GM15510 (cell line): Measurements from ENCODE around the gene TSPAN18.

ENCODE experiments used
- POLR2A ChIP-seq: IDR thresholded peaks from 3 replicates; pipeline ENCODE4 v1.6.1; 2011; ENCODE audit warnings: borderline replicate concordance; ENCODE audit not compliant: insufficient read length; ENCODE audit errors: extremely low read depth

The TSPAN18 gene

DNA sequence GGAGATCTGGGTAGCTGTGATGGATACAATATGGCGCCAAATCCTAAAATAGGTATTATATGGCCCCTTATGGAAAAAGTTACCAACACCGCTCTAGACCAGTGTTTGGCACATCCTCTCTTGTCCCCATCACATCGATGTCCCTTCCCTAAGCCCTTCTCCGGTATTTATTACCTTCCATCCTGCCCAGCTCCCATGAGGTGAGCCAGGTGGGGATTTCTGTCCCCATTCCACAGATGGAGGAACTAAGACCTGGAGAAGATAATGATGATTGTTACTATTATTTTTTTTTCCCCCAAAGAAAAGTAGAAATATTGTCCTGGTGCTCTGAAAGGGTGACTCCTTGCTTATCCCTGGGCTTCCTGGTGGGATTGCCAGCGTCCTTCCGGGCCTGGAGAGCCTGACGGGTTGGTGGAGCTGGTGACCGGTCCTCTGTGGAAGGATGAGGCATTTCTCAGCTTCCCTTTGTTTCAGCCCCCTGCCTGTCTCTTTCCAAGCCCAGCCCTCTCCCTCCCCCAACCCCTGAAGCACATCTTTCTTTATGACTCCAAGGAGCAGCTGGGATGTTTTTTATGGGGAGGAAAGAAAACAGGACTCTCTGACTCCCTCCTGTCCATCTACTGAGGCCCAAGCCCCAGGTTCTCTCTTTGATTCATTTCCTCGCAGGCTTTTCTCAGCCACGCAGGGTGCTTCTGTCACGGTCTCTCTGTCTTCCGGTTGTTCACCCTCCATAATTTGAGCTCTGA lies 158.5 kb downstream of the TSPAN18 start:
- TF ChIP-seq POLR2A = no peak

GRCh38 chr11:44885919-44886789 lies 159.4 kb downstream of the TSPAN18 start:
- TF ChIP-seq POLR2A = no peak

DNA sequence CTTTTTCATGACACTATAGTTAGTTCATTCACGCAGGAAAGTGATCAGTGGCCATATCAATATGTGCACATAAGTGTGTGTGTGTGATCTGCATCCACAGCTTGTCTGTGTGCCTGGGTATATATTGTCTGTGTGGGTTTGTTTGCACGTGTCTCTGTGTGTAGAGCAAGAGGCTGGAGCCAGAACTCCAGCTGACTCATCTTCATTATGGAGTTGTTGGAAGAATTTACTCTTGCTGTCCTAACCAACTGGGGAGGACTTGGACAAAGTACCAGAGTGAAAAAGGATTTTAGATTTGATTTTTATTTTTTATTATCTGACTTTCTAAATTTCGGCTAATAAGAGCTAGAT lies 160.0 kb downstream of the TSPAN18 start:
- TF ChIP-seq POLR2A = no peak

DNA sequence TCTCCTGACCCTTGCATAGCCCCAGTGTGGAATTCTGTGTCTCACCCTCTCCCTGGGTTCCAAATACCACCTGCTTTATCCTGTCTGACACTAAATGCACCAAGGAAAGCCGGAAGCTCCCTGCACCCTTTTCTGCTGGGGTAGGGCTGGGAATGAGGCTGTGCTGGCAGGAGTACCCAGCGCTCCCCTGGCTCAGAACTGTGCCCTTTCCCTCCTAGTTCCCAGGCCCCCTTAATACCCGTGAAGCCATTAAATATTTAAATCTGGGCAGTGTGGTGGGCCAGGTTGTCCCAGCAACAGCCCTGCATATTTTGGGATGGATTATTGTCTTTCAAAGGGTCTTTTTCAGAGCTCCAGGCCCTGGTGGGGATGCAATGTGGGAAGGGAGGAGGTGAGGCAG lies 160.9 kb downstream of the TSPAN18 start:
- no peak for TF ChIP-seq POLR2A

DNA sequence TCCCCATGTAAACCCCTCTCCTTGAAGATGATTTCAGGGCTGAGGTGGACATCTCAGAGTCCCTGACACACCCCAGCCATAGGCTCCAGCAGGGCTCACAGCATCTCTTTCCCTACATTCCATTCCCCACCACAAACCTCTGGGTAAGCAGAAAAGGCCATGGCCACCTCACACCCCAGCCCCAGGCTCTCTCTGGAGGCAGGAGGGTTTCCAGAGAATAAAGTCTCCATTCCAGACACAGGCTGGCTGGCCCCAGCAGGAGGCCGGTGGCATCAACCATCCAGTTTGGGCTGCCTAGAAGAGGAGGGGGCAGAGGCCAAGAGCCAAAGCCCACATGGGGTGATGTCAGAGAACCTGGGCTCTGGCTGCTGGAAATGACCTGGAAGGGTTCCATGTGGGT lies 162.5 kb downstream of the TSPAN18 start:
- TF ChIP-seq POLR2A = no peak

DNA sequence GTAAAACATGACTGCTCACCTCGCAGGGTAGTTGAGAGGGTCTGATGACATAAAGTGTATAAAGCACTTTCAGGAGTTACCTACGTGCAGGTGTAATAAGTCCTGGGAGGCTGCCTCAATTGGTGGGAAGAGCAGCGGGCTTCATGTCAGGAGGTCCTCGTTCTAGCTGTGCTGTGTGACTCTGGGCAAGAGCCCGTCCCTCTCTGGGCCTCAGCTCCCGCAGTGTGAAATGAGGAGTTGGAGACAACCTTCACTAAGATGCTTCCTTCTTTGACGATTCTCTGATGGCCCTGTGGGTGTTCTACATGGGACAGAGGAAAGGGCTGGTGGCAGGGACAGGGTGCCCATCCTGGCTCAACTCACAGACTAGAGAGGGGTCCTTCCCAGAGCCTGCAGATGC lies 166.1 kb downstream of the TSPAN18 start:
- TF ChIP-seq POLR2A = no peak

- TF ChIP-seq POLR2A = no peak
Observed at GRCh38 chr11:44893308-44893822, 166.6 kb downstream of the TSPAN18 start.

DNA sequence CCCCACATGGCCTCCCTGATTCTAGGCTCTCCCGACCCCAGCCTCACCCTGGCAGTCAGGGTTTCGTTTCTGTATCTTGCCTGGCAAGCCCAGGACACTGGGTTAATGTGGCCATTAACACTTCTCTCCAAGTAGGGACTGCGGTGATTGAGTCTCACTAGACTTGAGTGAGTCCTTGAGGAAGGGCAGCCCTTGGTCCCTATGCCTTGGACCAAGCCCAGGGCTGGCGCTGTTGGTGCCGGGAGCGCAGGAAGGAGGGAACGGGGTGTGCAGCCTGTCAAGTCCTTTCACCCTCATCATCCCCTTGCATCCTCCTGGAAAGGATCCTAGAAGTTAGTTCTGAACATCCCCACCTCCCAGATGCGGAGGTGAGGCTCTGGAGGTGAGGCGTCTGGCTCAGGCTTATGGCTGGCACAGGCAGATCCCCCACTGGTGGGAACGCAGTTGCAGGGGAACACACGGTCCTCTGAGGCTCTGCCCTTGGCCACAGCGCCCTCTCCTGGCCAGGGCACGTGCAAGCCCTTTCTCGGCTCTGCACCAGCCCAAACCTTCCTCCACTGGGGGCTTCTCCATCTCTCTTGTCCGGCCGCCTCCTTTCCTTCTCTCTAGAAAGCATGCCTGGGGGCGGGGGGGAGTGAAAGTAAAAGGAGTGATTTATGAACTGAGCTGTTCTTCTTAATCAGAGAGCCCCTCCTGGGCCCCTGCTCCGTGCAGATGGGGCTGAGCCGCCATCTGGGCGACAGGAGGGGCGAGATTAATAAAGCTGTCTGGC lies 167.3 kb downstream of the TSPAN18 start:
- no peak for TF ChIP-seq POLR2A

- TF ChIP-seq POLR2A = no peak
Observed at GRCh38 chr11:44899959-44900358, 173.2 kb downstream of the TSPAN18 start.

- TF ChIP-seq POLR2A = no peak
Observed at GRCh38 chr11:44901120-44901633, 174.4 kb downstream of the TSPAN18 start.

- TF ChIP-seq POLR2A = no peak
Observed at GRCh38 chr11:44901786-44902185, 175.0 kb downstream of the TSPAN18 start.

DNA sequence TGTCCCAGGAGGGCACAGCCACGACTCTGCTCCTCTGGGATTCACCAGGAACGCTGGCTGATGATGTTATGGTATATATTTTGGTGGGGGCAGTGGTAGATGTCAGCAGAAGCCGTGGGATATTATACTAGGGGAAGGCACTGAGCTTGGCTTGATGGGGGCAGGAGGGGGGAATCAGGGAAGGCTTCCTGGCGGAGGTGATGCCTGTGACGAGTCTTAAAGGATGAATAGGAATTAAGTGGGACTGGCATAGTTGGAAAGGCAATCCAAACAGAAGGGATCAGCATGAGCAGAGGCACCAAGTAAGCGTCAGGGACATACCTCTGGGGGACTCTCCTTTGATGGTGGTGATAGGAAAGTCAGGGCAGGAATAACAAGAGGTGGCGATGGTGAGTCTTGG lies 176.3 kb downstream of the TSPAN18 start:
- TF ChIP-seq POLR2A = no peak

DNA sequence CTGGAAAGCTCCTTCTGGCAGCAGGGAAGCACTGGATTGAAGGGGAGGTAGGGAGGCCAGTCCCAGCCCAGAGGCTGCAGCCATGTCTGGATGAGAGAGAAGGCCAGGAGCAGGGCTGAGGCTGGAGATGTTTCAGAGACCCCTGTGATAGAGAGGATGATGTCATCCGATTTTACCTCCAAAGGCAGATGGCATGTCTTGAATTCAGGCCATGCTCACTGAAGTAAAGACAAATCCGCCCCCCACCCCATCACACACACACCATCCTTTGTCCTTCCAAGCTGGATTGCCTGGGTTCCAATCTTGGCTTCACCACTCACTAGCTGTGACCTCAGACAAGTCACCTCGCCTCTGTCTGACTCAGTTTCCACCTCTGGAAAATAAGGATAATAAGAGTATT lies 176.8 kb downstream of the TSPAN18 start:
- no peak for TF ChIP-seq POLR2A

DNA sequence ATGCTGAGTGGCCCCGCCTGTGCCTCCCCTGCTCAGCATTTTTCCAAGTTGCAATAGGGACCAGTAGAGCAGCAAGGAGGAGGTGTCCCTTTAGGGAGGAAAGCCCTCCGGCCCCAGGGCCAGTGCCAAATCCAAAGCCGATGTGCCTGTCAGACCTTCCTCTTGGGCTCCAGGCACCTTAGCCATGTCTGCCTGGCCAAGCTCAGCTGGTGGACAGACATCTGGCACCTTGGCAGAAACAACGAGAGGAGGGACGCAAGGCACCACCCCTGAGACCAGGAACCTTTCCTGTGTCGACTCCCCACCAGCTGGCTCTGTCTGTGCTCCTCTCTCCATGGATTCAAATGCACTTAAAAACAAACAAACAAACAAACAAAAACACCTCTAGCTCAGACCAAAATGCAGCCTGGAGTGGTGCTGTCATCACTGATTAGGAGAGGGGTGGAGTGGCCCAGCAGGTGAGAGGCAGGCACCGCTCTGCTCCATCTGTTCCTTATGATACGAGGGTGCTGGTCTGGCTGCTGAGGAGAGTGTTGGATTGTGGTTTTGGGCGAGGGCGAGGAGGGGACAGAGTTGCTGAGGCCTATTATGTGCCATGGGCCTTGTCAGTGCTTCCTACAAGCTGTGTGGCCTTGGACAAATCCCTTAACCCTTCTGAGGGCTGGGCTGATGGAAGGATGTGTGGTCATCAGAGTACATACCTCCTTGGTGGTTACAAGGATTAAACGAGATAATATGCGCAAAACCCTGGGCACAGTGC lies 177.7 kb downstream of the TSPAN18 start:
- no peak for TF ChIP-seq POLR2A
